H1 (cell line): ENCODE data around the gene OR5C1. TPM values are rescaled to one million over a fixed set of nuclear protein-coding genes. Genes with fewer than 3 reads are reported as not detected.

Experiments
- CTCF ChIA-PET: fragments of 300-600 bp; sonication (Branson Sonifier 250); formaldehyde crosslinking; loops from one replicate; lab custom pipeline; 2021; ENCODE audit not compliant: partially characterized antibody; lab: Charles Lee
- POLR2A ChIA-PET: fragments of 300-600 bp; sonication (Branson Sonifier 250); formaldehyde crosslinking; loops from one replicate; lab custom pipeline; 2021; ENCODE audit warnings: inconsistent platforms; ENCODE audit not compliant: partially characterized antibody; lab: Charles Lee
- DNase-seq, 2 experiments: peaks; one replicate each; pipeline versions ENCODE4 v3.0.0 to v3.0.0-alpha.2; 2010 to 2022; ENCODE audit warnings: low spot score in 2 of 2, low read depth in 1 of 2, mixed read lengths in 1 of 2
- FAIRE-seq: peaks from 2 replicates; lab custom pipeline; 2011; peaks lifted over from hg19 to GRCh38; lab: Jason Lieb, UNC
- H2AFZ ChIP-seq: 2 replicates; pipeline ENCODE4 v1.8.1; 2012; ENCODE audit warnings: low read length, inconsistent platforms
- H2AK5ac ChIP-seq: 2 replicates; pipeline ENCODE4 v1.6.1; 2013; ENCODE audit warnings: low read depth, low read length
- H2BK120ac ChIP-seq: replicated peaks from 2 replicates; pipeline ENCODE3; 2013; ENCODE audit warnings: low read depth, low read length, inconsistent platforms
- H2BK12ac ChIP-seq: 2 replicates; pipeline ENCODE4 v1.6.1; 2013; ENCODE audit warnings: low read depth, low read length
- H2BK15ac ChIP-seq: 2 replicates; pipeline ENCODE4 v1.6.1; 2013; ENCODE audit warnings: low read length
- H2BK20ac ChIP-seq: 2 replicates; pipeline ENCODE4 v1.6.1; 2013; ENCODE audit warnings: low read length
- H2BK5ac ChIP-seq: 2 replicates; pipeline ENCODE4 v1.6.1; 2013; ENCODE audit warnings: low read depth, low read length
- H3K14ac ChIP-seq: 2 replicates; pipeline ENCODE4 v1.6.1; 2013; ENCODE audit warnings: inconsistent platforms; ENCODE audit not compliant: insufficient read length
- H3K18ac ChIP-seq: 2 replicates; pipeline ENCODE4 v1.6.1; 2013; ENCODE audit warnings: low read length; ENCODE audit errors: extremely low read depth
- H3K23ac ChIP-seq: 2 replicates; pipeline ENCODE4 v1.6.1; 2013; ENCODE audit warnings: inconsistent platforms; ENCODE audit not compliant: insufficient read length
- H3K23me2 ChIP-seq: 2 replicates; pipeline ENCODE4 v1.6.1; 2013; ENCODE audit warnings: low read depth, low read length
- H3K27ac ChIP-seq: 2 replicates; pipeline ENCODE4 v1.6.1; 2011; ENCODE audit warnings: low read depth, low read length, inconsistent platforms
- H3K27me3 ChIP-seq, 4 experiments: replicated peaks in 1 of 4; 1 replicate in 1 of 4; 2 replicates in 3 of 4; pipeline versions ENCODE4 v1.6.1 to v1.8.1; 2011 to 2013; ENCODE audit warnings: low read length in 3 of 4, mild to moderate bottlenecking in 3 of 4, inconsistent platforms in 2 of 4, mixed read lengths in 2 of 4, moderate library complexity in 1 of 4; ENCODE audit not compliant: control insufficient read depth in 3 of 4, insufficient read depth in 3 of 4; ENCODE audit errors: extremely low read depth in 1 of 4
- H3K36me3 ChIP-seq, 4 experiments: 2 replicates each; pipeline versions ENCODE4 v1.6.1 to v1.8.1; 2011 to 2013; ENCODE audit warnings: mild to moderate bottlenecking in 4 of 4, low read length in 3 of 4, moderate library complexity in 2 of 4, control low read depth in 1 of 4, inconsistent platforms in 1 of 4; ENCODE audit not compliant: insufficient read depth in 4 of 4, control insufficient read depth in 2 of 4
- H3K4ac ChIP-seq: replicated peaks from 2 replicates; pipeline ENCODE3; 2013; ENCODE audit warnings: low read length, low read depth, mixed read lengths, inconsistent platforms; ENCODE audit not compliant: insufficient read length
- H3K4me1 ChIP-seq, 4 experiments: replicated peaks in 1 of 4; 1 replicate in 1 of 4; 2 replicates in 3 of 4; pipeline versions ENCODE4 v1.6.1 to v1.8.1; 2011 to 2013; ENCODE audit warnings: low read length in 3 of 4, inconsistent platforms in 2 of 4, mixed read lengths in 1 of 4; ENCODE audit not compliant: insufficient read depth in 4 of 4, control insufficient read depth in 3 of 4
- H3K4me2 ChIP-seq, 2 experiments: 2 replicates each; pipeline versions ENCODE4 v1.6.1 to v1.8.1; 2011 to 2013; ENCODE audit warnings: low read depth in 2 of 2, low read length in 2 of 2, control low read depth in 1 of 2, inconsistent platforms in 1 of 2, mild to moderate bottlenecking in 1 of 2; ENCODE audit not compliant: insufficient read depth in 1 of 2
- H3K4me3 ChIP-seq, 4 experiments: fragments of 200-600, 300-600 bp in 1 of 4; sonication (generic), shearing (Covaris generic), sonication (Bioruptor Twin) in 1 of 4; 2 replicates each; pipeline versions ENCODE4 v1.5.1 to v1.8.1; 2011 to 2016; ENCODE audit warnings: low read length in 4 of 4, low read depth in 3 of 4, control low read depth in 2 of 4, inconsistent platforms in 2 of 4, mild to moderate bottlenecking in 2 of 4, mixed read lengths in 1 of 4, moderate library complexity in 1 of 4; ENCODE audit not compliant: insufficient read depth in 2 of 4; ENCODE audit errors: extremely low read depth in 1 of 4
- H3K56ac ChIP-seq: replicated peaks from 2 replicates; pipeline ENCODE3; 2013; ENCODE audit warnings: low read depth, mild to moderate bottlenecking, mixed read lengths, low read length, inconsistent platforms; ENCODE audit not compliant: insufficient read length
- H3K79me1 ChIP-seq: 2 replicates; pipeline ENCODE4 v1.6.1; 2013; ENCODE audit warnings: low read depth, low read length, control low read depth
- H3K79me2 ChIP-seq, 2 experiments: 2 replicates each; pipeline versions ENCODE4 v1.6.1 to v1.8.1; 2012 to 2013; ENCODE audit warnings: low read length in 2 of 2, mild to moderate bottlenecking in 2 of 2, inconsistent platforms in 1 of 2; ENCODE audit not compliant: insufficient read depth in 2 of 2, control insufficient read depth in 1 of 2
- H3K9ac ChIP-seq, 4 experiments: replicated peaks in 1 of 4; 1 replicate in 1 of 4; 2 replicates in 3 of 4; pipeline versions ENCODE4 v1.6.1 to v1.8.1; 2011 to 2013; ENCODE audit warnings: low read depth in 3 of 4, low read length in 3 of 4, control low read depth in 2 of 4, mild to moderate bottlenecking in 2 of 4, moderate library complexity in 2 of 4, inconsistent platforms in 1 of 4; ENCODE audit errors: extremely low read depth in 1 of 4
- H3K9me3 ChIP-seq, 2 experiments: 2 replicates each; pipeline versions ENCODE4 v1.6.1 to v1.8.1; 2012 to 2013; ENCODE audit warnings: mild to moderate bottlenecking in 2 of 2, moderate library complexity in 2 of 2, control low read depth in 1 of 2, inconsistent platforms in 1 of 2, low read depth in 1 of 2, low read length in 1 of 2, mixed read lengths in 1 of 2; ENCODE audit not compliant: insufficient read depth in 2 of 2
- H4K20me1 ChIP-seq, 2 experiments: replicated peaks in 1 of 2; 2 replicates each; pipeline versions ENCODE3 to v1.8.1; 2011 to 2013; ENCODE audit warnings: inconsistent platforms in 2 of 2, low read length in 2 of 2, mild to moderate bottlenecking in 1 of 2; ENCODE audit not compliant: insufficient read depth in 2 of 2, control insufficient read depth in 1 of 2
- H4K5ac ChIP-seq: 2 replicates; pipeline ENCODE4 v1.6.1; 2013; ENCODE audit warnings: low read length, low read depth, mixed read lengths, inconsistent platforms; ENCODE audit not compliant: insufficient read length
- H4K8ac ChIP-seq: 2 replicates; pipeline ENCODE4 v1.8.0; 2013; ENCODE audit warnings: mild to moderate bottlenecking, moderate library complexity, low read length, inconsistent platforms; ENCODE audit not compliant: insufficient read depth; ENCODE audit errors: extremely low read depth
- H4K91ac ChIP-seq: replicated peaks from 2 replicates; pipeline ENCODE3; 2013; ENCODE audit warnings: low read length, mixed read lengths, inconsistent platforms; ENCODE audit not compliant: insufficient read length
- RXRA ChIP-seq: IDR thresholded peaks from 2 replicates; pipeline ENCODE4 v1.6.1; 2011; ENCODE audit warnings: low read depth, mild to moderate bottlenecking, low read length, moderate library complexity; ENCODE audit not compliant: insufficient read depth
- SP1 ChIP-seq: IDR thresholded peaks from 2 replicates; pipeline ENCODE4 v1.6.1; 2011; ENCODE audit warnings: low read depth, low read length
- polyA plus RNA-seq, 7 experiments: library from polyadenylated mRNA; depleted of rRNA in 3 of 7; stranded (reverse) in 5 of 7; unstranded in 2 of 7; fragments of >200 nt in 5 of 7; fragments of 200-250 nt in 2 of 7; gene quantifications; 1 replicate in 5 of 7; 2 replicates in 1 of 7; 4 replicates in 1 of 7; pipeline versions ENCODE4 v1.2.1 to v1.2.3, GENCODE V29; 2011 to 2013; ENCODE audit warnings: missing spikeins in 2 of 7, mixed read lengths in 2 of 7
- total RNA-seq: library from RNA; stranded (reverse); fragmentation: NEBNext Ultra II Directional; extraction: Animal tissue kit (Norgen Biotek cat#: 25700); gene quantifications from 2 replicates; pipeline ENCODE4 v1.2.1, GENCODE V29; 2021

Gene OR5C1
- total and polyA plus RNA-seq, 2 of the 8 experiments (the other 6 are each of a cell fraction or from before 2014, with no cell fraction given) = not detected

DNA sequence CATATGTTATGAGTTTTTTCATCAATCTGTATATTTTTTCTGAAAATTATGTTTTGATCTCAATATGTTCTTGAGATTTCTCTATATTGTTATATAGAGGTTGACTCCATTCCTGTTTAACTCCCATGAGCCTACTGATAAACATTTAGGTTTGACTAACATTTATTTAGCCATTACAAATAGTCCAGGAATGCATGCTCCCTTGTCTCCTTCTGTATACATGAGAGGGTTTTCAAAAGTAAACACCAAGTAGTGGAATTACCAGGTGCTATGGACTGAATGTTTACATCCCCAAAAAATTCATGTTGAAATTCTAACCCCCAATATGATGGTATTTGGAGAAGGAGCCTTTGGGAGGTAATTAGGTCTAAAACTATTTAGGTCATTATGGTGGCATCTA lies 3.5 kb upstream of the OR5C1 start:
- H3K27me3 ChIP-seq = no peaks in the 10 kb centered on the region
- FAIRE-seq = no peak

More for the DNA sequence above, 3.5 kb upstream of the OR5C1 start:
- no peak overlapping the region for H3K9ac ChIP-seq
- no peak overlapping the region for H2BK5ac ChIP-seq
- H2BK15ac ChIP-seq = no peak overlapping the region
- no peak overlapping the region for H2BK12ac ChIP-seq
- no peak overlapping the region for H2BK120ac ChIP-seq
- TF ChIP-seq RXRA (no peak), SP1 (no peak)
- TF ChIP-seq, all 59 proteins: peak for 0
- no peaks in the 10 kb centered on the region for H3K79me1 ChIP-seq
- no peak overlapping the region for H3K14ac ChIP-seq
- no peak overlapping the region for H4K91ac ChIP-seq
- H4K5ac ChIP-seq = no peak overlapping the region
- H3K4me3 ChIP-seq = no peak overlapping the region
- POLR2A ChIA-PET = no interaction called here
- no peaks in the 10 kb centered on the region for H3K23me2 ChIP-seq
- no peak overlapping the region for H3K23ac ChIP-seq
- no peak overlapping the region for H3K27ac ChIP-seq
- H4K8ac ChIP-seq = no peak overlapping the region
- no peak overlapping the region for H3K56ac ChIP-seq
- H3K79me2 ChIP-seq = no peaks in the 10 kb centered on the region
- no peak overlapping the region for H2BK20ac ChIP-seq
- no peak overlapping the region for H2AFZ ChIP-seq
- no peak overlapping the region for H3K18ac ChIP-seq
- H3K36me3 ChIP-seq = no peaks in the 10 kb centered on the region; a peak in 1 of 8 replicates
- CTCF ChIA-PET = no interaction called here
- H3K4ac ChIP-seq = no peak overlapping the region
- no peaks in the 10 kb centered on the region for H4K20me1 ChIP-seq
- H3K4me1 ChIP-seq = no peaks in the 10 kb centered on the region
- no peak overlapping the region for H3K4me2 ChIP-seq
- no peak for DNase-seq
- H3K9me3 ChIP-seq = peaks cover 40 to 53% of the 10 kb centered on the region in 2 experiments
- no peak overlapping the region for H2AK5ac ChIP-seq
